Hindlimb muscle (tissue), 1 donor: ENCODE measurements around the gene CDC42BPA. TPM values are rescaled to one million over a fixed set of nuclear protein-coding genes. Genes with fewer than 3 reads are reported as not detected.
A peak's percentile ranks its signal among the peaks of the same experiment; 100 is the strongest.
"Not testable (repeated sequence)": the region's sequence is repeated elsewhere in the genome, so short reads cannot be mapped to it uniquely, and the experiment has no call there.

ENCODE experiments used
- DNase-seq: peaks from one replicate; pipeline ENCODE4 v3.0.0-alpha.2; 2013
- polyA plus RNA-seq: library from polyadenylated mRNA; unstranded; fragments of 120-200 nt; gene quantifications from one replicate; pipeline ENCODE4 v1.2.1, GENCODE V29; 2013; ENCODE audit not compliant: insufficient read length

Gene CDC42BPA
- polyA plus RNA-seq, 1 donor: 28.8 TPM

DNA sequence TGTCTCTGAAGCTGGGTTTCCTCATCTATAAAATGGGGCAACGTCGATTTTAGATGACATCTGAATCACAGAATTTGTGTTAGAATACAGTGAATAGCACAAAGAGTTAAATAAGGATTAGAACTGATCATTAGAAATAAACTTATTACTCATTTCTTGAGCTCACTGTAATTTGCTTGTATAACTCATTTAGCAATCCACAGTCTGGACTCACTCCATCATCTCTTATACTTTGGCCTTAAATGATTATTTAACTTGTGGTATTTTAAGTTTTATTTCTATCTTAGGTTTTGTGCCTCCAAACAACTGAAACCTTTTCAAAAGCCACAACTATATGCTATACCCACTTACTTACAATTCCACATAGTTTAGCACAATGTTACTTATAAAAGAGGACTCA is 128.0 kb downstream of the CDC42BPA start:
- DNase-seq: no peak

DNA sequence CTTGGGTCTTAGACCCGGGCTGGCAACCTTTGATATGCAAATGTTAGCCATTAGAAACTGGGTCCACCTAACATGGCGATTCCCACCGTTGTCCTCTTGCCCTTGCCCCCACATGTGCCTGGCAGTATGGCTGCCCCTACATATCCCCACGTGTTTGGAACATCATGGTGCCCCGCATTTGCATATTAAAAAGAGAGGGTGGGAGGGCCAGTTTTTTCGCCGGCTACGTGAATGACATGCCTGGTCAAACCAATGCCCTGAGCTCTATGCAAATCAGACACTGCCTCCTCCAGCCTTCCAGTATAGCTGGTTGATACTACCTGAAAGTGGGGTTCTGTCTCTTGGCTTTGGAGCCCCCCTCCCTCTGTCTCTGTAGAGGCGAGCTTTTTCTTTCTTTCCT is 133.0 kb downstream of the CDC42BPA start:
- DNase-seq: no peak

DNA sequence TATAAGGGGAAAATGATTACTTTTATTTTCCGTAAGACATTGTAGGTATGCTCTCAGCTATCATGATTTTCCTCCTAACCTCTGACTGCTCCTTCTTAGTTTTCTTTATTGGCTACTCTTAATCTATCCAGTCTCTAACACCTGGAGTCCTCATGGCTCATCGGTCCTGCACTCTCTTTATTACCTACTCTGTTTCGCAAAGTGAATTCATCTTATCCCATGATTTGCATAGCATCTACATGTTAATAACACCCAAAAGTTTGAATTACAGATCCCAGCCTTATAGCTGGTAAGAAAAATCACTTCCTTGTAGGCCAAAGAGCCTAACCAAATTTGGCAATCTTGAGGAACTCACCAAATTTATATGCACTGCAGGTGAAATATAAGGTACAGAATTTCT is 136.3 kb downstream of the CDC42BPA start:
- DNase-seq: no peak

- no peak for DNase-seq
Measured at GRCh38 chr1:227175611-227176010, 142.7 kb downstream of the CDC42BPA start.

- DNase-seq: no peak
Measured at GRCh38 chr1:227174164-227174563, 144.1 kb downstream of the CDC42BPA start.

GRCh38 chr1:227170361-227171166 is 147.7 kb downstream of the CDC42BPA start:
- DNase-seq: peak; percentile 1

- no peak for DNase-seq
Measured at GRCh38 chr1:227169343-227169742, 148.9 kb downstream of the CDC42BPA start.

DNA sequence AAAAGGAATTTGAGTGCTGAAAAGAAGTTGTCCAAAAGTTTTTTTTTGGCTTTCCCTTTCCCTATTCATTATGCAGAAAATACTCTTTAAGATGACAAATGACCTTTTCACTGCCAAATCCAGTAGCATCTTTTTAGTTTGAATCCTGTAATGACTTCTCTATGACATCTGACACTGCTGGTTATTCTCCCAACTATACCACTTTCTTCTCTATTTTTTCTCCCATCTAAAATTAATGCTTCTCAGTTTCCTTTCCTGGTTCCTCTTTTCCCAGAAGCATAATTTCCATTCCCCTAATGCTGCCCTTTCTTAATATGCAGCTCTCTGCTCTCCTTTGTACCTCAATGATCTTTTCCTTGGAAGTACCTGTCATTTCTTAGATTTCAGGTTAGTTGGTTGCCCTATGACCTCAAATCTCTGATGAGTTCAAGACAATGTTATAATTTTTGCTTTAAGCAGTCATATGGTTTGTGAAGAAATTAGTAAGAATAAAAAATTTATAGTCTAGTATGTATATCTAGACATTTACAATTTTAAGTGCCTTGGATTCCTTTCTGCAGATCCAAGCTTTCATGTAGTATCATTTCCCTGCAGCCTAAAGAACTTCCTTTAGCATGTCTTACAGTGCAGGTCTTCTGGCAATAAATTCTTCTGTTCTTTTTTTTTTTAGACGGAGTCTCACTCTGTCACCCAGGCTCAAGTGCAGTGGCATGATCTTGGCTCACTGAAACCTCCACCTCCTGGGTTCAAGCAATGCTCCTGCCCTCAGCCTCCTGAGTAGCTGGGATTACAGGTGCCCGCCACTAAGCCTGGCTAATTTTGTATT is 150.8 kb downstream of the CDC42BPA start:
- no peak for DNase-seq

DNA sequence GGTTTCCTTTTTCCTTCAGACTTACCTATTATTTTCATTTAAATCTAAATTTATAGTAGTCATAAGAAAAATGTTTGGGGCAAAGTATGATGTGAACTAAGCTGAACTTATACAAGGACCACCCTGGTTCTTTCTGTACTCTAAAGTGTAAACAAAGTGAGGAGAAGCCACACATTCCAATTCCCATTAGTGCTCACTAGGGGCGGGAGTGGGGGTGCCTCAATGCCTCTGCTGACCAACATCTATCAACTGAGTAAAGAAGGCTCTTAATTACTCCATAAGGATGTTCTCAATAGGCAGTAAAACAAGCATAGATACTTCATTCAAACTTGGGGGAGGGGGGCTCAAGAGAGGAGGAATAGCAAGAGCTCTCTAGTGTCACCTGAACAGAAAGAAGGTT is 151.7 kb downstream of the CDC42BPA start:
- no peak for DNase-seq

DNA sequence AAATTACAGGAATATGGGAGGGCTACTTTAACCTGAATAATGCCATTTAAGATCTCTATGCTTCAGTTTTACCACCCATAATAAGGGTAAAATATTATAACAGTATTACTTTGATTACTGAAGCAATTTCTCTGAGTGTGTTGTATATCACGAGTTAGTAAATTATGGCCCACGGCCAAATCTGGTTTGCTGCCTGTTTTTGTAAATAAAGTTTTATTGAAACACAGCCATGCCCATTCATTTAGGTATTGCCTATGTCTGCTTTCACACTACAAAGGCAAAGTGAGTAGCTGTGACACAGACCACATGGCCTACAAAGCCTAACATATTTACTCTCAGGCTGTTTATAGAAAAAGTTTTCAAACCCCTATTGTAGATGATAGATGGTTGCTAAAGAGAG is 156.8 kb downstream of the CDC42BPA start:
- DNase-seq: no peak

- no peak for DNase-seq
Measured at GRCh38 chr1:227156520-227156919, 161.8 kb downstream of the CDC42BPA start.

GRCh38 chr1:227155688-227156087 is 162.6 kb downstream of the CDC42BPA start:
- DNase-seq: no peak

- DNase-seq: no peak
Measured at GRCh38 chr1:227155004-227155403, 163.3 kb downstream of the CDC42BPA start.

GRCh38 chr1:227152525-227152924 is 165.8 kb downstream of the CDC42BPA start:
- DNase-seq: no peak

GRCh38 chr1:227140376-227140775 is 177.9 kb downstream of the CDC42BPA start:
- DNase-seq: no peak

- no peak for DNase-seq
Measured at GRCh38 chr1:227136210-227136820, 182.0 kb downstream of the CDC42BPA start.

DNA sequence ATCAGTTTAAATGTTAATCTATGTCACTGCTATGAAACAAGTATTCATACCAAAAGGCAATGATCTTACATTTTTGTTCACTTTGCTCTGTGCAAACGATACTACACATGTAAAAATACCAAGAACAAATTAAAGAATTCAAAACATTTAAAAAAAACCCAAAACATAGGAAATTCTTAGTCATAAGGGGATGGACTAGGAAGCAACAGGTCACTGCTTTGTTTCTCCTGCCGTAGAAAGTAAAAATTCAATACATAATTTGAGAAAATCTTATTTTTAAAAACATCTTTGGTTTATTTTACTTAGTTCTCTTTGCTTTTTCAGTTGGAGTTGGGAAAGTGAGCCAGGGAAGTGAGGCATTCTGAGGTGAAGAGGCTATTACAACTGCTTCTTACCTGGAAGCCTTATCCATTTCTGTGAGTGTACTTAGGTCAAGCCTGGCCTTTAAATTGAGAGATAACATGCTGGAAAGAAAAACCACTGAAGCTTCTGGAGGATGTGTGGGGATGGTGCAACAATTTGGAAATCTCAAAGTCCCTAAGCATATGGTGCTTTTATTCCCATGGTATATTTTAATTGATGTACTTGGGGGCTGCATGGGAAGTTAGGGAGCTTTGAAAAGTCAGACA is 183.5 kb downstream of the CDC42BPA start:
- DNase-seq: no peak

DNA sequence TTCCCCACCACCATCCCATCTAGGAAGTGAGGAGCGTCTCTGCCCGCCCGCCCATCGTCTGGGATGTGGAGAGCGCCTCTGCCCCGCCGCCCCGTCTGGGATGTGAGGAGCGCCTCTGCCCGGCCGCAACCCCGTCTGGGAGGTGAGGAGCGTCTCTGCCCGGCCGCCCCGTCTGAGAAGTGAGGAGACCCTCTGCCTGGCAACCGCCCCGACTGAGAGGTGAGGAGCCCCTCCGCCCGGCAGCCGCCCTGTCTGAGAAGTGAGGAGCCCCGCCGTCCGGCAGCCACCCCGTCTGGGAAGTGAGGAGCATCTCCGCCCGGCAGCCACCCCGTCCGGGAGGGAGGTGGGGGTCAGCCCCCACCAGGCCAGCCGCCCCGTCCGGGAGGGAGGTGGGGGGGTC is 185.6 kb downstream of the CDC42BPA start:
- DNase-seq: not testable (repeated sequence)

DNA sequence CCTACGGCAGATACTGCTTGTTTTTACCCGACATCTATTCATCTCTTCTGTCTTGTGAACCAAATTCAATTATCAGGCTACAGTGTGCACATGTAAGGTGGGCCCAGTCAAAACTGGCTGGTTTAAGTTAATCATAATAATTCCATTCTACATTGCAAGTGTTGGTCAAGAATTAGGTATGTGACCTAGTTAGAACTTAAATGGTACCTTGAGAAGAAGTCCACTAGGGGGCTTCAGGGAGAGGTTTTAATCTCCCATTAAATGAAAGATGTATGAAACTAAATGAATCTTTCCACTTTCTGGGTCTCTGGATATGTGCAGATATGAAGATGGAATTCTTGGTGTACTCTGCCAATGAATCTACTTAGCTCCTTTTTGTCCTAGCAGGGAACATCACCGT is 187.1 kb downstream of the CDC42BPA start:
- DNase-seq: no peak

GRCh38 chr1:227127891-227128290 is 190.4 kb downstream of the CDC42BPA start:
- no peak for DNase-seq

- no peak for DNase-seq
Measured at GRCh38 chr1:227125929-227126545, 192.3 kb downstream of the CDC42BPA start.

GRCh38 chr1:227124473-227124872 is 193.8 kb downstream of the CDC42BPA start:
- no peak for DNase-seq
